Liver (tissue), 9 donors: ENCODE measurements around the gene KIF6. TPM values are rescaled to one million over a fixed set of nuclear protein-coding genes. Genes with fewer than 3 reads are reported as not detected.

Experiments
- DNase-seq: peaks from one replicate; pipeline ENCODE4 v3.0.0-alpha.2; 2017; ENCODE audit warnings: low spot score
- H3K27ac ChIP-seq, 2 donors: one replicate each; pipeline ENCODE4 v1.7.0; 2013; ENCODE audit warnings: inconsistent platforms in 2 of 2, low read length in 2 of 2, control low read depth in 1 of 2, low read depth in 1 of 2, mild to moderate bottlenecking in 1 of 2
- H3K27me3 ChIP-seq, 4 donors: one replicate each; pipeline versions ENCODE4 v1.6.1 to v1.7.0; 2013; ENCODE audit warnings: low read length in 3 of 4, inconsistent platforms in 1 of 4, mild to moderate bottlenecking in 1 of 4, moderate library complexity in 1 of 4; ENCODE audit not compliant: control insufficient read depth in 4 of 4, insufficient read depth in 4 of 4
- H3K36me3 ChIP-seq, 4 donors: one replicate each; pipeline versions ENCODE4 v1.6.1 to v1.7.0; 2013; ENCODE audit warnings: low read length in 3 of 4, mild to moderate bottlenecking in 3 of 4, low read depth in 1 of 4, moderate library complexity in 1 of 4; ENCODE audit not compliant: control insufficient read depth in 4 of 4, insufficient read depth in 3 of 4
- H3K4me1 ChIP-seq, 4 donors: one replicate each; pipeline versions ENCODE4 v1.6.1 to v1.7.0; 2013; ENCODE audit warnings: low read length in 3 of 4, mild to moderate bottlenecking in 3 of 4, moderate library complexity in 1 of 4; ENCODE audit not compliant: control insufficient read depth in 4 of 4, insufficient read depth in 4 of 4
- H3K4me3 ChIP-seq, 3 donors: one replicate each; pipeline versions ENCODE4 v1.6.1 to v1.7.0; 2013; ENCODE audit warnings: low read length in 3 of 3, control low read depth in 1 of 3, low read depth in 1 of 3, mild to moderate bottlenecking in 1 of 3
- H3K9ac ChIP-seq, 2 donors: one replicate each; pipeline ENCODE4 v1.7.0; 2013; ENCODE audit warnings: low read length in 2 of 2, mild to moderate bottlenecking in 2 of 2, moderate library complexity in 2 of 2, control low read depth in 1 of 2, low read depth in 1 of 2
- H3K9me3 ChIP-seq, 4 donors: one replicate each; pipeline versions ENCODE4 v1.6.1 to v1.7.0; 2013; ENCODE audit warnings: low read length in 3 of 4; ENCODE audit not compliant: control insufficient read depth in 4 of 4
- EGR1 ChIP-seq, 2 donors: IDR thresholded peaks; 2 replicates each; pipeline ENCODE4 v1.6.1; 2016 to 2018; ENCODE audit warnings: antibody characterized with exemption in 2 of 2, low read depth in 2 of 2
- FOXA1 ChIP-seq: IDR thresholded peaks from 2 replicates; pipeline ENCODE4 v1.6.1; 2016; ENCODE audit warnings: antibody characterized with exemption
- FOXA2 ChIP-seq: IDR thresholded peaks from 2 replicates; pipeline ENCODE4 v1.6.1; 2016; ENCODE audit warnings: antibody characterized with exemption
- GABPA ChIP-seq, 2 donors: IDR thresholded peaks in 1 of 2; conservative IDR thresholded peaks in 1 of 2; 2 replicates each; pipeline ENCODE4 v1.6.1; 2016; ENCODE audit warnings: antibody characterized with exemption in 2 of 2, mild to moderate bottlenecking in 1 of 2, moderate library complexity in 1 of 2
- HNF4A ChIP-seq, 2 donors: conservative IDR thresholded peaks; 2 replicates each; pipeline ENCODE4 v1.6.1; 2016; ENCODE audit warnings: antibody characterized with exemption in 2 of 2, mild to moderate bottlenecking in 2 of 2
- HNF4G ChIP-seq: IDR thresholded peaks from 2 replicates; pipeline ENCODE4 v1.6.1; 2016; ENCODE audit warnings: antibody characterized with exemption
- JUND ChIP-seq, 2 donors: IDR thresholded peaks; 2 replicates each; pipeline ENCODE4 v1.6.1; 2016; ENCODE audit warnings: antibody characterized with exemption in 2 of 2
- NR2F2 ChIP-seq: IDR thresholded peaks from 2 replicates; pipeline ENCODE4 v1.6.1; 2016; ENCODE audit warnings: antibody characterized with exemption
- SP1 ChIP-seq: IDR thresholded peaks from 2 replicates; pipeline ENCODE4 v1.6.1; 2018; ENCODE audit warnings: antibody characterized with exemption, mild to moderate bottlenecking
- TAF1 ChIP-seq: conservative IDR thresholded peaks from 2 replicates; pipeline ENCODE4 v1.6.1; 2016; ENCODE audit warnings: antibody characterized with exemption, mild to moderate bottlenecking
- YY1 ChIP-seq: IDR thresholded peaks from 2 replicates; pipeline ENCODE4 v1.6.1; 2016; ENCODE audit warnings: antibody characterized with exemption, mild to moderate bottlenecking
- WGBS: extraction: QIAGEN DNeasy Blood & Tissue Kit; methylation state at CpG from one replicate; pipeline ENCODE4 v1.1.7; 2013; 5-methylcytosine and 5-hydroxymethylcytosine counted together
- polyA plus RNA-seq, 2 donors: library from polyadenylated mRNA; stranded (reverse) in 1 of 2; unstranded in 1 of 2; fragments of 200-250 nt in 1 of 2; fragments of >200 nt in 1 of 2; fragmentation: Nextera tagmentation in 1 of 2; extraction: Ambion mirVana in 1 of 2; gene quantifications; one replicate each; pipeline versions ENCODE4 v1.2.1 to v1.2.3, GENCODE V29; 2013 to 2015
- total RNA-seq, 2 donors: library from RNA; depleted of rRNA; stranded (reverse); fragments of >200 nt; gene quantifications; one replicate each; pipeline ENCODE4 v1.2.3, GENCODE V29; 2014
- TF ChIP-seq, protein P1 (sequence below): IDR thresholded peaks from 2 replicates; pipeline ENCODE4 v1.6.1; 2016; ENCODE audit warnings: antibody characterized with exemption
- TF ChIP-seq, protein P2 (sequence below): IDR thresholded peaks from 2 replicates; pipeline ENCODE4 v1.6.1; 2016; ENCODE audit warnings: antibody characterized with exemption
- TF ChIP-seq, protein P3 (sequence below): fragments of 150-350 bp; IDR thresholded peaks from 2 replicates; pipeline ENCODE4 v1.5.1; 2017; ENCODE audit warnings: improper control_type of control experiment, low read depth, low read length; ENCODE audit not compliant: missing input control
- TF ChIP-seq, protein P4 (sequence below): IDR thresholded peaks from 2 replicates; pipeline ENCODE4 v1.6.1; 2016; ENCODE audit warnings: antibody characterized with exemption, mild to moderate bottlenecking
- TF ChIP-seq, protein P5 (sequence below): IDR thresholded peaks from 2 replicates; pipeline ENCODE4 v1.6.1; 2016; ENCODE audit warnings: antibody characterized with exemption
- donor health status: healthy.
- donor health status: healthy.
- donor health status: healthy.
- donor health status: healthy.
- donor health status: healthy.

Gene KIF6
- total and polyA plus RNA-seq, 4 donors, result 0.17 to 7.5 (median 0.29) TPM

DNA sequence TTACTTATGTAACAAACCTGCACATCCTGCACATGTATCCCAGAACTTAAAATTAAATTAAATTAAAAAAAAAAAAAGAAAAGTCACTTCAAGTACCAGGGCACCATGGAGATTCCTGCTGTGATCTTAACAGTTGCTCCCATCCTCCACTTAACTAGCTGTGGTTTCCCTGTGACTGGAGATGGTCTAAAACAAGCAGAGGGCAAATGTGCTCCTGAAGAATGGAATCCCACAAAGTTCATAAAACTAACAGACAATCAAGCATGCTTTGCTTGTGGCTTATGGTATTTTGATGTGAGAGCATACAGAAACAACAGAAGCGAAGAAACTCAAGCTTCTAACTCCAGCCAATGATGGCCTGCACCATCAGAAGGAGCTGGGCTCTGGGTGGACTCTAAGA, 249.1 kb downstream of the KIF6 start:
- DNase-seq, result no peak
- TF ChIP-seq NR2F2 (no peak), HNF4A (conservative IDR thresholded peaks at IDR 0.05) (no peak), TAF1 (no peak), JUND (IDR thresholded peaks at IDR 0.05) (no peak), YY1 (no peak), FOXA2 (no peak), SP1 (no peak), HNF4G (no peak), EGR1 (IDR thresholded peaks at IDR 0.05; ENCODE audit: low read depth in 2 of 2) (no peak), GABPA (IDR thresholded peaks at IDR 0.05 in 1 of 2, conservative IDR thresholded peaks at IDR 0.05 in 1 of 2) (no peak), FOXA1 (no peak)
- TF ChIP-seq, protein P1, sequence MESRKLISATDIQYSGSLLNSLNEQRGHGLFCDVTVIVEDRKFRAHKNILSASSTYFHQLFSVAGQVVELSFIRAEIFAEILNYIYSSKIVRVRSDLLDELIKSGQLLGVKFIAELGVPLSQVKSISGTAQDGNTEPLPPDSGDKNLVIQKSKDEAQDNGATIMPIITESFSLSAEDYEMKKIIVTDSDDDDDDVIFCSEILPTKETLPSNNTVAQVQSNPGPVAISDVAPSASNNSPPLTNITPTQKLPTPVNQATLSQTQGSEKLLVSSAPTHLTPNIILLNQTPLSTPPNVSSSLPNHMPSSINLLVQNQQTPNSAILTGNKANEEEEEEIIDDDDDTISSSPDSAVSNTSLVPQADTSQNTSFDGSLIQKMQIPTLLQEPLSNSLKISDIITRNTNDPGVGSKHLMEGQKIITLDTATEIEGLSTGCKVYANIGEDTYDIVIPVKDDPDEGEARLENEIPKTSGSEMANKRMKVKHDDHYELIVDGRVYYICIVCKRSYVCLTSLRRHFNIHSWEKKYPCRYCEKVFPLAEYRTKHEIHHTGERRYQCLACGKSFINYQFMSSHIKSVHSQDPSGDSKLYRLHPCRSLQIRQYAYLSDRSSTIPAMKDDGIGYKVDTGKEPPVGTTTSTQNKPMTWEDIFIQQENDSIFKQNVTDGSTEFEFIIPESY, result no peak
- TF ChIP-seq, protein P2, sequence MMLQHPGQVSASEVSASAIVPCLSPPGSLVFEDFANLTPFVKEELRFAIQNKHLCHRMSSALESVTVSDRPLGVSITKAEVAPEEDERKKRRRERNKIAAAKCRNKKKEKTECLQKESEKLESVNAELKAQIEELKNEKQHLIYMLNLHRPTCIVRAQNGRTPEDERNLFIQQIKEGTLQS, result no peak
- TF ChIP-seq, protein P3, sequence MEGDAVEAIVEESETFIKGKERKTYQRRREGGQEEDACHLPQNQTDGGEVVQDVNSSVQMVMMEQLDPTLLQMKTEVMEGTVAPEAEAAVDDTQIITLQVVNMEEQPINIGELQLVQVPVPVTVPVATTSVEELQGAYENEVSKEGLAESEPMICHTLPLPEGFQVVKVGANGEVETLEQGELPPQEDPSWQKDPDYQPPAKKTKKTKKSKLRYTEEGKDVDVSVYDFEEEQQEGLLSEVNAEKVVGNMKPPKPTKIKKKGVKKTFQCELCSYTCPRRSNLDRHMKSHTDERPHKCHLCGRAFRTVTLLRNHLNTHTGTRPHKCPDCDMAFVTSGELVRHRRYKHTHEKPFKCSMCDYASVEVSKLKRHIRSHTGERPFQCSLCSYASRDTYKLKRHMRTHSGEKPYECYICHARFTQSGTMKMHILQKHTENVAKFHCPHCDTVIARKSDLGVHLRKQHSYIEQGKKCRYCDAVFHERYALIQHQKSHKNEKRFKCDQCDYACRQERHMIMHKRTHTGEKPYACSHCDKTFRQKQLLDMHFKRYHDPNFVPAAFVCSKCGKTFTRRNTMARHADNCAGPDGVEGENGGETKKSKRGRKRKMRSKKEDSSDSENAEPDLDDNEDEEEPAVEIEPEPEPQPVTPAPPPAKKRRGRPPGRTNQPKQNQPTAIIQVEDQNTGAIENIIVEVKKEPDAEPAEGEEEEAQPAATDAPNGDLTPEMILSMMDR, result no peak
- TF ChIP-seq, protein P4, sequence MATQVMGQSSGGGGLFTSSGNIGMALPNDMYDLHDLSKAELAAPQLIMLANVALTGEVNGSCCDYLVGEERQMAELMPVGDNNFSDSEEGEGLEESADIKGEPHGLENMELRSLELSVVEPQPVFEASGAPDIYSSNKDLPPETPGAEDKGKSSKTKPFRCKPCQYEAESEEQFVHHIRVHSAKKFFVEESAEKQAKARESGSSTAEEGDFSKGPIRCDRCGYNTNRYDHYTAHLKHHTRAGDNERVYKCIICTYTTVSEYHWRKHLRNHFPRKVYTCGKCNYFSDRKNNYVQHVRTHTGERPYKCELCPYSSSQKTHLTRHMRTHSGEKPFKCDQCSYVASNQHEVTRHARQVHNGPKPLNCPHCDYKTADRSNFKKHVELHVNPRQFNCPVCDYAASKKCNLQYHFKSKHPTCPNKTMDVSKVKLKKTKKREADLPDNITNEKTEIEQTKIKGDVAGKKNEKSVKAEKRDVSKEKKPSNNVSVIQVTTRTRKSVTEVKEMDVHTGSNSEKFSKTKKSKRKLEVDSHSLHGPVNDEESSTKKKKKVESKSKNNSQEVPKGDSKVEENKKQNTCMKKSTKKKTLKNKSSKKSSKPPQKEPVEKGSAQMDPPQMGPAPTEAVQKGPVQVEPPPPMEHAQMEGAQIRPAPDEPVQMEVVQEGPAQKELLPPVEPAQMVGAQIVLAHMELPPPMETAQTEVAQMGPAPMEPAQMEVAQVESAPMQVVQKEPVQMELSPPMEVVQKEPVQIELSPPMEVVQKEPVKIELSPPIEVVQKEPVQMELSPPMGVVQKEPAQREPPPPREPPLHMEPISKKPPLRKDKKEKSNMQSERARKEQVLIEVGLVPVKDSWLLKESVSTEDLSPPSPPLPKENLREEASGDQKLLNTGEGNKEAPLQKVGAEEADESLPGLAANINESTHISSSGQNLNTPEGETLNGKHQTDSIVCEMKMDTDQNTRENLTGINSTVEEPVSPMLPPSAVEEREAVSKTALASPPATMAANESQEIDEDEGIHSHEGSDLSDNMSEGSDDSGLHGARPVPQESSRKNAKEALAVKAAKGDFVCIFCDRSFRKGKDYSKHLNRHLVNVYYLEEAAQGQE, result no peak
- TF ChIP-seq, protein P5, sequence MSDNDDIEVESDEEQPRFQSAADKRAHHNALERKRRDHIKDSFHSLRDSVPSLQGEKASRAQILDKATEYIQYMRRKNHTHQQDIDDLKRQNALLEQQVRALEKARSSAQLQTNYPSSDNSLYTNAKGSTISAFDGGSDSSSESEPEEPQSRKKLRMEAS, result no peak
- no peak overlapping the region for H3K27ac ChIP-seq
- no peak overlapping the region for H3K4me3 ChIP-seq
- no peaks in the 10 kb centered on the region for H3K4me1 ChIP-seq
- H3K9ac ChIP-seq, result no peak overlapping the region
- H3K36me3 ChIP-seq, result no peaks in the 10 kb centered on the region
- H3K27me3 ChIP-seq, result no peaks in the 10 kb centered on the region
- 91% methylated on average over 1 of the region's 1 CpG for WGBS
- no peaks in the 10 kb centered on the region for H3K9me3 ChIP-seq
